ENCODE measurements around the gene LEO1.

LEO1 gene

DNA sequence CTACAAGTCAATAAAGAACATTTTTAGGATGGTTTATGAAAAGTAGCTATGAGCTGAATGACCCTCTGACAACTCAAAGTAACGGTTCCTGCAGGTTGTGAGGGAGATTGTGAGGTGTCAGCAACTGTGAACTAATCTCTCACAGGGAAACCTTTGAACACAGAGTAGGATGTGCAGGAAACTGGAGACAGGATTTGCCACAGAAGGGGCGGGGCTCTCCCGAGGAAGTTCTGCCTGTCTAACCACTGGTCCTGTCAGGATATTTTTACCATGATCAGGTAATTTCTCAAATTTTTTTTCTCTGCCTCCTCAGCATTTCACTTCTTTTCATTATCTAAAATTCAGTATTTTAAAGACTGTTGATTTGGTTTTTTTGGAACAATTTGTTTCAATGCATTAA is 33.3 kb downstream of the LEO1 start:
- no peak overlapping the region for H3K4me2 ChIP-seq (ENCODE audit: low read depth, low read length, poor library complexity, severe bottlenecking)
- no peaks in the 10 kb centered on the region for H4K20me1 ChIP-seq (ENCODE audit: low read depth, low read length)
- peaks cover 7% of the 10 kb centered on the region; the same call in 1 of the 2 replicates for H3F3A ChIP-seq (ENCODE audit: insufficient read depth)
- H3K9me3 ChIP-seq (ENCODE audit: insufficient read depth, low read length), result no peaks in the 10 kb centered on the region
- no peaks in the 10 kb centered on the region for H3K9me2 ChIP-seq (replicated peaks; ENCODE audit: insufficient read depth, low read length)
- H3K4me3 ChIP-seq (ENCODE audit: insufficient read depth, low read length, poor library complexity, severe bottlenecking), result no peak overlapping the region
- H3K27me3 ChIP-seq (ENCODE audit: low read length), result no peaks in the 10 kb centered on the region
- H3K27ac ChIP-seq (ENCODE audit: low read depth, low read length), result no peak overlapping the region
- no peaks in the 10 kb centered on the region for H3K79me2 ChIP-seq (ENCODE audit: insufficient read depth, low read length)
- no peak overlapping the region for H2AFZ ChIP-seq (ENCODE audit: low read depth, low read length, severe bottlenecking)
- no peak for TF ChIP-seq EZH2phosphoT487 (conservative IDR thresholded peaks at IDR 0.05; ENCODE audit: low read length)
- TF ChIP-seq, protein P1, sequence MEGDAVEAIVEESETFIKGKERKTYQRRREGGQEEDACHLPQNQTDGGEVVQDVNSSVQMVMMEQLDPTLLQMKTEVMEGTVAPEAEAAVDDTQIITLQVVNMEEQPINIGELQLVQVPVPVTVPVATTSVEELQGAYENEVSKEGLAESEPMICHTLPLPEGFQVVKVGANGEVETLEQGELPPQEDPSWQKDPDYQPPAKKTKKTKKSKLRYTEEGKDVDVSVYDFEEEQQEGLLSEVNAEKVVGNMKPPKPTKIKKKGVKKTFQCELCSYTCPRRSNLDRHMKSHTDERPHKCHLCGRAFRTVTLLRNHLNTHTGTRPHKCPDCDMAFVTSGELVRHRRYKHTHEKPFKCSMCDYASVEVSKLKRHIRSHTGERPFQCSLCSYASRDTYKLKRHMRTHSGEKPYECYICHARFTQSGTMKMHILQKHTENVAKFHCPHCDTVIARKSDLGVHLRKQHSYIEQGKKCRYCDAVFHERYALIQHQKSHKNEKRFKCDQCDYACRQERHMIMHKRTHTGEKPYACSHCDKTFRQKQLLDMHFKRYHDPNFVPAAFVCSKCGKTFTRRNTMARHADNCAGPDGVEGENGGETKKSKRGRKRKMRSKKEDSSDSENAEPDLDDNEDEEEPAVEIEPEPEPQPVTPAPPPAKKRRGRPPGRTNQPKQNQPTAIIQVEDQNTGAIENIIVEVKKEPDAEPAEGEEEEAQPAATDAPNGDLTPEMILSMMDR (IDR thresholded peaks at IDR 0.05; ENCODE audit: insufficient read depth, low read length, poor library complexity, severe bottlenecking), result no peak
- peaks cover 7% of the 10 kb centered on the region; the same call in 1 of the 2 replicates for H3K36me3 ChIP-seq (ENCODE audit: low read length)
- H3K9ac ChIP-seq (ENCODE audit: low read length), result no peak overlapping the region

GRCh38 chr15:51936105-51936478 is 35.5 kb downstream of the LEO1 start:
- H3F3A ChIP-seq (ENCODE audit: insufficient read depth), result peaks cover 7% of the 10 kb centered on the region; the same call in 1 of the 2 replicates
- H3K4me2 ChIP-seq (ENCODE audit: low read depth, low read length, poor library complexity, severe bottlenecking), result peak overlapping the region; percentile 16
- no peak overlapping the region for H3K9ac ChIP-seq (ENCODE audit: low read length)
- no peaks in the 10 kb centered on the region for H3K36me3 ChIP-seq (ENCODE audit: low read length)
- TF ChIP-seq, protein P1 (IDR thresholded peaks at IDR 0.05; ENCODE audit: insufficient read depth, low read length, poor library complexity, severe bottlenecking), result no peak
- TF ChIP-seq EZH2phosphoT487 (conservative IDR thresholded peaks at IDR 0.05; ENCODE audit: low read length), result no peak
- H3K79me2 ChIP-seq (ENCODE audit: insufficient read depth, low read length), result no peaks in the 10 kb centered on the region
- H3K27me3 ChIP-seq (ENCODE audit: low read length), result no peaks in the 10 kb centered on the region
- H3K4me3 ChIP-seq (ENCODE audit: insufficient read depth, low read length, poor library complexity, severe bottlenecking), result no peak overlapping the region
- H4K20me1 ChIP-seq (ENCODE audit: low read depth, low read length), result no peaks in the 10 kb centered on the region
- H3K9me3 ChIP-seq (ENCODE audit: insufficient read depth, low read length), result no peaks in the 10 kb centered on the region
- H2AFZ ChIP-seq (ENCODE audit: low read depth, low read length, severe bottlenecking), result no peak overlapping the region
- H3K9me2 ChIP-seq (replicated peaks; ENCODE audit: insufficient read depth, low read length), result no peaks in the 10 kb centered on the region
- H3K27ac ChIP-seq (ENCODE audit: low read depth, low read length), result peak overlapping the region; percentile 38

- TF ChIP-seq, protein P1 (IDR thresholded peaks at IDR 0.05; ENCODE audit: insufficient read depth, low read length, poor library complexity, severe bottlenecking), result no peak
- TF ChIP-seq EZH2phosphoT487 (conservative IDR thresholded peaks at IDR 0.05; ENCODE audit: low read length), result no peak
- no peak overlapping the region for H2AFZ ChIP-seq (ENCODE audit: low read depth, low read length, severe bottlenecking)
- H4K20me1 ChIP-seq (ENCODE audit: low read depth, low read length), result no peaks in the 10 kb centered on the region
- no peaks in the 10 kb centered on the region for H3K36me3 ChIP-seq (ENCODE audit: low read length)
- H3K79me2 ChIP-seq (ENCODE audit: insufficient read depth, low read length), result no peaks in the 10 kb centered on the region
- H3F3A ChIP-seq (ENCODE audit: insufficient read depth), result peaks cover 7% of the 10 kb centered on the region; the same call in 1 of the 2 replicates
- H3K27ac ChIP-seq (ENCODE audit: low read depth, low read length), result peak overlapping the region; percentile 38
- no peaks in the 10 kb centered on the region for H3K27me3 ChIP-seq (ENCODE audit: low read length)
- H3K9ac ChIP-seq (ENCODE audit: low read length), result no peak overlapping the region
- no peaks in the 10 kb centered on the region for H3K9me3 ChIP-seq (ENCODE audit: insufficient read depth, low read length)
- H3K4me3 ChIP-seq (ENCODE audit: insufficient read depth, low read length, poor library complexity, severe bottlenecking), result no peak overlapping the region
- no peaks in the 10 kb centered on the region for H3K9me2 ChIP-seq (replicated peaks; ENCODE audit: insufficient read depth, low read length)
- H3K4me2 ChIP-seq (ENCODE audit: low read depth, low read length, poor library complexity, severe bottlenecking), result peak overlapping the region; percentile 16
Measured at GRCh38 chr15:51935466-51936104, 36.0 kb downstream of the LEO1 start.

Data from SU-DHL-6 (cell line).